Uterus (tissue), 2 donors: ENCODE results near the gene DLGAP1.

Experiments
- POLR2A ChIP-seq, 2 donors: fragments of 450-650 bp; IDR thresholded peaks; one replicate each; pipeline ENCODE4 v1.6.1; 2016; ENCODE audit warnings: antibody characterized with exemption in 2 of 2, mild to moderate bottlenecking in 1 of 2, moderate library complexity in 1 of 2
- TF ChIP-seq, protein P1 (sequence below), 4 experiments: fragments of 200-600 bp in 2 of 4; fragments of 450-650 bp in 2 of 4; sonication (generic) in 2 of 4; IDR thresholded peaks; one replicate each; pipeline ENCODE4 v1.5.1; 2016 to 2019; ENCODE audit warnings: antibody characterized with exemption in 4 of 4, mild to moderate bottlenecking in 2 of 4, moderate library complexity in 1 of 4

DNA sequence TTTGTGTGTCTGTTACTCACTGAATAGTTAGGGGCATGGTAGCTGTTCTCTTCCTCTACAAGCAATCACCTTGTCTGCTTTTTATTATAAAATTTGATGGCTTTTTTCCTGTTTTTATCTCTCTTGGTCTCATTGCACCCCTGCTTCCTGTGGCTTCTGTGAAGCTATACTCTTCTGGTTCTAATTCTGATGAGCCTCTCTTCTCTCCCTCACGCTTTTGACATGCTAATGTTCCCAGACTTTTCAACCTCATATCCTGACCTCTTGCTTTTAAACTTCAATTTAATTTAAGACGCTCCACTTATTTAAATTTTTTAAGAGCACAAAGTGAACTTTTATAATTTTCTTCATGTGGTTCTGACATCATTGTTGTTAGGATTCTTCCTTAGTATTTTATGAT, 361.4 kb downstream of the DLGAP1 start:
- no peak for TF ChIP-seq POLR2A (IDR thresholded peaks at IDR 0.05)
- TF ChIP-seq, protein P1, sequence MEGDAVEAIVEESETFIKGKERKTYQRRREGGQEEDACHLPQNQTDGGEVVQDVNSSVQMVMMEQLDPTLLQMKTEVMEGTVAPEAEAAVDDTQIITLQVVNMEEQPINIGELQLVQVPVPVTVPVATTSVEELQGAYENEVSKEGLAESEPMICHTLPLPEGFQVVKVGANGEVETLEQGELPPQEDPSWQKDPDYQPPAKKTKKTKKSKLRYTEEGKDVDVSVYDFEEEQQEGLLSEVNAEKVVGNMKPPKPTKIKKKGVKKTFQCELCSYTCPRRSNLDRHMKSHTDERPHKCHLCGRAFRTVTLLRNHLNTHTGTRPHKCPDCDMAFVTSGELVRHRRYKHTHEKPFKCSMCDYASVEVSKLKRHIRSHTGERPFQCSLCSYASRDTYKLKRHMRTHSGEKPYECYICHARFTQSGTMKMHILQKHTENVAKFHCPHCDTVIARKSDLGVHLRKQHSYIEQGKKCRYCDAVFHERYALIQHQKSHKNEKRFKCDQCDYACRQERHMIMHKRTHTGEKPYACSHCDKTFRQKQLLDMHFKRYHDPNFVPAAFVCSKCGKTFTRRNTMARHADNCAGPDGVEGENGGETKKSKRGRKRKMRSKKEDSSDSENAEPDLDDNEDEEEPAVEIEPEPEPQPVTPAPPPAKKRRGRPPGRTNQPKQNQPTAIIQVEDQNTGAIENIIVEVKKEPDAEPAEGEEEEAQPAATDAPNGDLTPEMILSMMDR (IDR thresholded peaks at IDR 0.05), result no peak
